Measurements from ENCODE around the gene ADCK1.

DNA sequence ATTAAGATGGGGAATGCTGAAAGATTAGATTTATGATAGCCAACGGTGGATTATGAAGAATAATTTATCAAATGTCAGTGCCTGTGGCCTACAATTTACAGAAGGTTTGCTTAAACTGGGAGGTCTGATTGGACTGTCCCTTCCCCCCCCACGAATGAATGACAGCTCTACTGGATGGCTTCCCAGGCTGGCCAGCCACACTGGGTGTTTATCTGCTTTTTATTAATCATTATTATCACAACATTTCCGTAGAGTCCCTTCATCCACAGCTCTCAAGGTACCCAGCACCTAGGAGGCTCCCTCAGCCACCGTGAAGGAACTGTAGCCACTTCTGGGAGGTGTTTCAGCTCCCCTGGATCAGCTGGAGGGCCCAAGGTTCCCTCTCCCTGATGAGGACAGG, 78.9 kb downstream of the ADCK1 start:
- TF ChIP-seq POLR2A (IDR thresholded peaks at IDR 0.05) = no peak
- TF ChIP-seq EP300 (IDR thresholded peaks at IDR 0.05) = no peak

Measured in upper lobe of left lung (tissue), 4 donors.